HG03135 (cell line): ENCODE measurements around the gene IFNLR1.

Experiments
- ATAC-seq: cut with Tn5 transposase; IDR thresholded peaks from one replicate; pipeline ENCODE4 v1.9.1; 2021; ENCODE audit warnings: mild to moderate bottlenecking, moderate library complexity; ENCODE audit not compliant: unreplicated experiment

Gene IFNLR1

GRCh38 chr1:24178407-24178806 lies 8.7 kb downstream of the IFNLR1 start:
- ATAC-seq, result no peak

GRCh38 chr1:24177161-24177560 lies 9.9 kb downstream of the IFNLR1 start:
- no peak for ATAC-seq

GRCh38 chr1:24175033-24175755 lies 11.9 kb downstream of the IFNLR1 start:
- ATAC-seq, result no peak

GRCh38 chr1:24173638-24174575 lies 13.2 kb downstream of the IFNLR1 start:
- no peak for ATAC-seq

GRCh38 chr1:24172598-24172997 lies 14.5 kb downstream of the IFNLR1 start:
- no peak for ATAC-seq

GRCh38 chr1:24169286-24169685 lies 17.8 kb downstream of the IFNLR1 start:
- no peak for ATAC-seq

GRCh38 chr1:24168245-24168644 lies 18.8 kb downstream of the IFNLR1 start:
- no peak for ATAC-seq

- no peak for ATAC-seq
Observed at GRCh38 chr1:24167008-24167407, 20.1 kb downstream of the IFNLR1 start.

- no peak for ATAC-seq
Observed at GRCh38 chr1:24165500-24165899, 21.6 kb downstream of the IFNLR1 start.

GRCh38 chr1:24164004-24164403 lies 23.1 kb downstream of the IFNLR1 start:
- ATAC-seq, result no peak

- no peak for ATAC-seq
Observed at GRCh38 chr1:24162201-24162600, 24.9 kb downstream of the IFNLR1 start.

- no peak for ATAC-seq
Observed at GRCh38 chr1:24161270-24161669, 25.8 kb downstream of the IFNLR1 start.

- ATAC-seq, result no peak
Observed at GRCh38 chr1:24159366-24159765, 27.7 kb downstream of the IFNLR1 start.

GRCh38 chr1:24157918-24158481 lies 29.1 kb downstream of the IFNLR1 start:
- no peak for ATAC-seq

GRCh38 chr1:24156542-24157260 lies 30.4 kb downstream of the IFNLR1 start:
- ATAC-seq, result no peak

- no peak for ATAC-seq
Observed at GRCh38 chr1:24155011-24155782, 31.9 kb downstream of the IFNLR1 start.

- ATAC-seq, result no peak
Observed at GRCh38 chr1:24154215-24154614, 32.9 kb downstream of the IFNLR1 start.

GRCh38 chr1:24152631-24153494 lies 34.2 kb downstream of the IFNLR1 start:
- ATAC-seq, result no peak

- no peak for ATAC-seq
Observed at GRCh38 chr1:24151175-24151533, 35.9 kb downstream of the IFNLR1 start.
